ENCODE results near the gene KMT5B.

Gene KMT5B

DNA sequence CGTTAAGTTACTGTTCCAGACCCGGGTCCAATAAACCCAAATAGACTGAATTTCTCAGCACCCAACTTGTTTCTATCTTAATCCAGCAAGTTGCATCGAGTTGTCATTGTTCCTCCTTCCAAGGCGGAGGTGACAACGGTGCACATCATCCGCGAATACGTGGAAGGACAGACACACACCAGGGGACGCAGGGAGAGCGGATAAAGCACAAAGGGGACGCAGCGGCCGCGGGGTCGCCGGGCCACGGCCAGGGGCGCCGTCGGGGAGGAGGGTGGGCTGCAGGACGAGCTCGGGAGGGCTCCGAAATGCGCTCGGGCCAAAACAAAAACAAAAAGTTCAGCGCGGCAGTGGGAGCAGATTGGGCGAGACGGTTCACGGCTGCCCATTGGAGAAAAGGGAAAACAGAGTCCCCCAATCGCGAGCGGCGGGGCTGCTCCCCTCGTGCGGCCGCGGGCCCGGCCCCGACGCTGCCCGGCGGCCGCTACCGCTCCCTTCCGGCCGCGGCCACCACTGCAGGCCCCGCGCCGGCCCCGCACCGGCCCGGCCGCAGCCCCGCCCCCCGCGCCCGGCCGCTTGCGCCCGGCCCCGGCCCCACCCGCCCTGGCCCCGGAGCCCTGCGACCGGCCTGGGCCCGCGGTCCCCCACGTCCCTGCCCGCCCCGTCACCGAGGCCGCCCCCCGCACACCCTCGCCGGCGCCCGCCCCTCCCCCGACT is 518 bp downstream of the KMT5B start:
- DNase-seq (ENCODE audit: low spot score) = peak; percentile 74
- Histone ChIP-seq H2AFZ (ENCODE audit: low read length) (peak overlapping the region; percentile 88), H3K27me3 (ENCODE audit: control insufficient read depth in 3 of 3, insufficient read depth in 3 of 3, low read depth in 1 of 3, low read length in 3 of 3) (no peaks in the 10 kb centered on the region), H2AK5ac (ENCODE audit: low read depth, low read length) (no peak overlapping the region), H2BK15ac (ENCODE audit: low read length) (no peak overlapping the region), H3K27ac (replicated peaks; ENCODE audit: low read length) (peak overlapping the region; percentile 96), H3K4me1 (ENCODE audit: control insufficient read depth in 2 of 2, insufficient read depth in 1 of 2, low read depth in 1 of 2, low read length in 2 of 2) (peaks cover 8 to 11% of the 10 kb centered on the region in 2 donors), H2BK120ac (ENCODE audit: low read depth, low read length) (no peak overlapping the region), H4K8ac (ENCODE audit: low read depth, low read length) (no peak overlapping the region), H4K91ac (ENCODE audit: low read depth, low read length, poor library complexity) (no peak overlapping the region), H3K4ac (ENCODE audit: low read length) (no peak overlapping the region), H3K4me2 (ENCODE audit: insufficient read depth, low read length, poor library complexity, severe bottlenecking) (peak overlapping the region; percentile 63), H3K4me3 (ENCODE audit: low read length in 2 of 2) (peak overlapping the region; percentile 87 to 99), H3K9ac (ENCODE audit: low read depth, low read length, poor library complexity) (peak overlapping the region; percentile 94), H3K9me3 (replicated peaks in 1 of 2; ENCODE audit: control insufficient read depth in 2 of 2, insufficient read depth in 1 of 2, low read depth in 1 of 2, low read length in 2 of 2) (no peaks in the 10 kb centered on the region), H3K23ac (ENCODE audit: low read depth, low read length, poor library complexity) (no peak overlapping the region), H3K18ac (ENCODE audit: low read length) (peak overlapping the region; percentile 97), H3K36me3 (replicated peaks in 1 of 2; ENCODE audit: control insufficient read depth in 2 of 2, insufficient read depth in 2 of 2, low read length in 2 of 2) (no peaks in the 10 kb centered on the region), H2BK5ac (ENCODE audit: low read length) (peak overlapping the region; percentile 97), H2BK12ac (ENCODE audit: low read length) (no peak overlapping the region), H3K79me1 (ENCODE audit: low read depth, low read length) (peaks cover 14% of the 10 kb centered on the region), H3K14ac (ENCODE audit: low read length) (no peak overlapping the region)
- no CpG with 5 or more reads among the region's 80 CpGs for WGBS, 2 donors (ENCODE audit: extremely low coverage in 2 of 2, insufficient read length in 2 of 2, insufficient replicate concordance in 1 of 2)

DNA sequence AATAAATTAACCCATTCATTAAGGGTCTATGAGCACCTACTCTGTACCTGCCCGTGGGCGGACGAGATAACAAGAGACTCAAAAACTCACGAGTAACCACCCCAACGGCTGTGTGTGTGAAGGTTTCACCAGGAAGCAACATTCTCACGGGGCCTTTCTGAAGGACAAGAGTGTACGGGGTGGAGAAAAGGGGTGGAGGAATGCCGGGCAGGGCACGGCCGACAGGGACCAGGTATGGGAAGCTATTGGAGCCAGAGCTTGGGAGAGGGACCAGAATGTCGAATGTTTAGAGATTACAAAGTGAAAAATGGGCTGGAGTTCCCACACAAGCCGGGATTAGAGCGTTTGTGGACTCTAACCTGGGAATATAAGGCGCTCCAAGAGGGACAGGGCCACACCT is 1.6 kb downstream of the KMT5B start:
- Histone ChIP-seq H3K27me3 (ENCODE audit: control insufficient read depth in 3 of 3, insufficient read depth in 3 of 3, low read depth in 1 of 3, low read length in 3 of 3) (no peaks in the 10 kb centered on the region), H3K36me3 (replicated peaks in 1 of 2; ENCODE audit: control insufficient read depth in 2 of 2, insufficient read depth in 2 of 2, low read length in 2 of 2) (no peaks in the 10 kb centered on the region), H3K9me3 (replicated peaks in 1 of 2; ENCODE audit: control insufficient read depth in 2 of 2, insufficient read depth in 1 of 2, low read depth in 1 of 2, low read length in 2 of 2) (no peaks in the 10 kb centered on the region), H3K4me1 (ENCODE audit: control insufficient read depth in 2 of 2, insufficient read depth in 1 of 2, low read depth in 1 of 2, low read length in 2 of 2) (peaks cover 8 to 11% of the 10 kb centered on the region in 2 donors), H3K9ac (ENCODE audit: low read depth, low read length, poor library complexity) (no peak overlapping the region), H4K8ac (ENCODE audit: low read depth, low read length) (no peak overlapping the region), H2AFZ (ENCODE audit: low read length) (no peak overlapping the region), H2BK15ac (ENCODE audit: low read length) (no peak overlapping the region), H3K23ac (ENCODE audit: low read depth, low read length, poor library complexity) (no peak overlapping the region), H3K4me2 (ENCODE audit: insufficient read depth, low read length, poor library complexity, severe bottlenecking) (peak overlapping the region; percentile 36), H2BK120ac (ENCODE audit: low read depth, low read length) (no peak overlapping the region), H2BK12ac (ENCODE audit: low read length) (no peak overlapping the region), H3K14ac (ENCODE audit: low read length) (no peak overlapping the region), H2AK5ac (ENCODE audit: low read depth, low read length) (no peak overlapping the region), H2BK5ac (ENCODE audit: low read length) (no peak overlapping the region), H3K79me1 (ENCODE audit: low read depth, low read length) (peaks cover 14% of the 10 kb centered on the region), H3K27ac (replicated peaks; ENCODE audit: low read length) (no peak overlapping the region), H3K18ac (ENCODE audit: low read length) (no peak overlapping the region), H4K91ac (ENCODE audit: low read depth, low read length, poor library complexity) (no peak overlapping the region), H3K4me3 (ENCODE audit: low read length in 2 of 2) (peak overlapping the region in 1 of 2 donors; percentile 99), H3K4ac (ENCODE audit: low read length) (no peak overlapping the region)
- no peak for DNase-seq (ENCODE audit: low spot score)
- no CpG with 5 or more reads among the region's 14 CpGs for WGBS, 2 donors (ENCODE audit: extremely low coverage in 2 of 2, insufficient read length in 2 of 2, insufficient replicate concordance in 1 of 2)

DNA sequence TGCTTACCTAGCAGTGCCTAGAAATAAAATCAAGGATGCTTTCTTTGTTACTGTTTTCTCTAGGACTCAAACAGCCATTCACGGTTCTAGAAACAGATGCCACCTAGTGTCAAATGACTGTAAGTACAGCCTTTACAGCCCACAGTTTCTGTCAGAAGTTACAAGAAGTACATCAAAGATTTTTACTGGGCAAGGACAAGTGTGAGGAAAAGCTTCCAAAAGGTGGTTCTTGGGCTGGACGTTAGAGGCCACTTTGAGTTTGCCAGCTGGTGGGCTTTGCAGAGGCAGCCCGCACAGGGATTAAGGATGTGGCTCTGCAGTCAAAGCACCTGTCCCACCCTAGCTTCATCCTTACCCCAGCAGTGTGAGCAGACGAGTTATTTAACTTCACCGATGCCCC is 6.9 kb downstream of the KMT5B start:
- Histone ChIP-seq H3K9me3 (replicated peaks in 1 of 2; ENCODE audit: control insufficient read depth in 2 of 2, insufficient read depth in 1 of 2, low read depth in 1 of 2, low read length in 2 of 2) (no peaks in the 10 kb centered on the region), H3K27ac (replicated peaks; ENCODE audit: low read length) (no peak overlapping the region)
- no CpG with 5 or more reads among the region's 5 CpGs for WGBS, 2 donors (ENCODE audit: extremely low coverage in 2 of 2, insufficient read length in 2 of 2, insufficient replicate concordance in 1 of 2)

DNA sequence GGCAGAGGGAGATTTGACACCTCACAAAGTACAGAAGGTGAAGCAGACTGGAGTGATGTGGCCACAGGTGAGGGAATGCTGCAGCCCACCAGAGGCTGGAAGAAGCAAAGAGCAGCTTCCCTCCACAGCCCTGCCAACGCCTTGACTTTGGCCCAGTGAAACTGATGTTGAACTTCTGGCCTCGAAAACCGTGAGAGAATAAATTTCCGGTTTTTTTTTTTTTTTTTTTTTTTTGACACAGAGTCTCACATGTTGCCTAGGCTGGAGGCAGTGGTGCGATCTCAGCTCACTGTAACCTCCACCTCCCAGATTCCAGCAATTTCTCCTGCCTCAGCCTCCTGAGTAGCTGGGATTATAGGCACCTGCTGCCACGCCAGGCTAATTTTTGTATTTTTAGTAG is 8.7 kb downstream of the KMT5B start:
- Histone ChIP-seq H3K79me1 (ENCODE audit: low read depth, low read length) (peaks cover 5% of the 10 kb centered on the region), H3K23ac (ENCODE audit: low read depth, low read length, poor library complexity) (no peak overlapping the region), H4K91ac (ENCODE audit: low read depth, low read length, poor library complexity) (no peak overlapping the region), H3K9ac (ENCODE audit: low read depth, low read length, poor library complexity) (no peak overlapping the region), H3K36me3 (replicated peaks in 1 of 2; ENCODE audit: control insufficient read depth in 2 of 2, insufficient read depth in 2 of 2, low read length in 2 of 2) (peaks cover 0 to 3% of the 10 kb centered on the region in 2 donors), H3K4me1 (ENCODE audit: control insufficient read depth in 2 of 2, insufficient read depth in 1 of 2, low read depth in 1 of 2, low read length in 2 of 2) (peaks cover 0 to 3% of the 10 kb centered on the region in 2 donors), H2BK120ac (ENCODE audit: low read depth, low read length) (no peak overlapping the region), H3K27me3 (ENCODE audit: control insufficient read depth in 3 of 3, insufficient read depth in 3 of 3, low read depth in 1 of 3, low read length in 3 of 3) (no peaks in the 10 kb centered on the region), H3K4ac (ENCODE audit: low read length) (no peak overlapping the region), H3K4me3 (ENCODE audit: low read length in 2 of 2) (no peak overlapping the region), H3K27ac (replicated peaks; ENCODE audit: low read length) (no peak overlapping the region), H3K4me2 (ENCODE audit: insufficient read depth, low read length, poor library complexity, severe bottlenecking) (no peak overlapping the region), H2BK12ac (ENCODE audit: low read length) (no peak overlapping the region), H4K8ac (ENCODE audit: low read depth, low read length) (no peak overlapping the region), H2AFZ (ENCODE audit: low read length) (no peak overlapping the region), H3K18ac (ENCODE audit: low read length) (no peak overlapping the region), H2AK5ac (ENCODE audit: low read depth, low read length) (no peak overlapping the region), H2BK5ac (ENCODE audit: low read length) (no peak overlapping the region), H3K9me3 (replicated peaks in 1 of 2; ENCODE audit: control insufficient read depth in 2 of 2, insufficient read depth in 1 of 2, low read depth in 1 of 2, low read length in 2 of 2) (no peaks in the 10 kb centered on the region), H2BK15ac (ENCODE audit: low read length) (no peak overlapping the region), H3K14ac (ENCODE audit: low read length) (no peak overlapping the region)
- no CpG with 5 or more reads among the region's 6 CpGs for WGBS, 2 donors (ENCODE audit: extremely low coverage in 2 of 2, insufficient read length in 2 of 2, insufficient replicate concordance in 1 of 2)
- DNase-seq (ENCODE audit: low spot score) = no peak

More for the DNA sequence above, 6.9 kb downstream of the KMT5B start:
- no peak overlapping the region for H3K4me2 ChIP-seq (ENCODE audit: insufficient read depth, low read length, poor library complexity, severe bottlenecking)
- no peak overlapping the region for H4K91ac ChIP-seq (ENCODE audit: low read depth, low read length, poor library complexity)
- no peak overlapping the region for H4K8ac ChIP-seq (ENCODE audit: low read depth, low read length)
- no peak overlapping the region for H3K23ac ChIP-seq (ENCODE audit: low read depth, low read length, poor library complexity)
- peaks cover 0 to 3% of the 10 kb centered on the region in 2 donors for H3K36me3 ChIP-seq (replicated peaks in 1 of 2; ENCODE audit: control insufficient read depth in 2 of 2, insufficient read depth in 2 of 2, low read length in 2 of 2)
- H2BK12ac ChIP-seq (ENCODE audit: low read length) = no peak overlapping the region
- H3K79me1 ChIP-seq (ENCODE audit: low read depth, low read length) = peaks cover 7% of the 10 kb centered on the region
- no peak overlapping the region for H2BK15ac ChIP-seq (ENCODE audit: low read length)
- no peak overlapping the region for H3K4me3 ChIP-seq (ENCODE audit: low read length in 2 of 2)
- no peak overlapping the region for H3K9ac ChIP-seq (ENCODE audit: low read depth, low read length, poor library complexity)
- H3K4ac ChIP-seq (ENCODE audit: low read length) = no peak overlapping the region
- no peak overlapping the region for H3K14ac ChIP-seq (ENCODE audit: low read length)
- H3K18ac ChIP-seq (ENCODE audit: low read length) = no peak overlapping the region
- no peak overlapping the region for H2AFZ ChIP-seq (ENCODE audit: low read length)
- H3K27me3 ChIP-seq (ENCODE audit: control insufficient read depth in 3 of 3, insufficient read depth in 3 of 3, low read depth in 1 of 3, low read length in 3 of 3) = no peaks in the 10 kb centered on the region
- no peak overlapping the region for H2BK5ac ChIP-seq (ENCODE audit: low read length)
- peaks cover under 1 to 2% of the 10 kb centered on the region in 2 donors for H3K4me1 ChIP-seq (ENCODE audit: control insufficient read depth in 2 of 2, insufficient read depth in 1 of 2, low read depth in 1 of 2, low read length in 2 of 2)
- no peak overlapping the region for H2BK120ac ChIP-seq (ENCODE audit: low read depth, low read length)
- DNase-seq (ENCODE audit: low spot score) = peak; percentile 59
- H2AK5ac ChIP-seq (ENCODE audit: low read depth, low read length) = no peak overlapping the region

Data from neuronal stem cell (in vitro differentiated cells).